Kidney epithelial cell (primary cell): ENCODE measurements around the gene FADS2. TPM values are rescaled to one million over a fixed set of nuclear protein-coding genes. Genes with fewer than 3 reads are reported as not detected.

Source experiments
- DNase-seq: peaks from one replicate; pipeline ENCODE4 v3.0.0-alpha.2; 2010; ENCODE audit warnings: low read depth
- H3K27me3 ChIP-seq: 2 replicates; pipeline ENCODE4 v1.6.0; 2011; ENCODE audit warnings: low read length; ENCODE audit not compliant: control insufficient read depth, insufficient read depth
- H3K36me3 ChIP-seq: 2 replicates; pipeline ENCODE4 v1.5.1; 2011; ENCODE audit warnings: low read length; ENCODE audit not compliant: control insufficient read depth, insufficient read depth
- H3K4me3 ChIP-seq: 2 replicates; pipeline ENCODE4 v1.5.1; 2011; ENCODE audit warnings: low read depth, mild to moderate bottlenecking, control low read depth, low read length
- CTCF ChIP-seq: IDR thresholded peaks from 2 replicates; pipeline ENCODE4 v1.5.1; 2011; ENCODE audit warnings: mild to moderate bottlenecking, moderate library complexity, low read length, control low read depth, inconsistent platforms; ENCODE audit not compliant: insufficient read depth, poor library complexity, severe bottlenecking
- total RNA-seq: library from RNA; depleted of rRNA; stranded (reverse); fragments of >200 nt; gene quantifications from 2 replicates; pipeline ENCODE4 v1.2.3, GENCODE V29; 2015

FADS2 gene
- total RNA-seq = 222 and 235 TPM in 2 replicates

GRCh38 chr11:61827571-61828378 is at the start of gene FADS2:
Gene FADS2, plus strand, starts transcription at chr11:61828300. Its CDS starts 91 bp downstream, at chr11:61828391.
- DNase-seq = peak; percentile 81
- Histone ChIP-seq H3K27me3 (no peaks in the 10 kb centered on the region), H3K36me3 (no peaks in the 10 kb centered on the region), H3K4me3 (peak within 1 kb of the TSS; percentile 84)
- TF ChIP-seq CTCF = no peak

DNA sequence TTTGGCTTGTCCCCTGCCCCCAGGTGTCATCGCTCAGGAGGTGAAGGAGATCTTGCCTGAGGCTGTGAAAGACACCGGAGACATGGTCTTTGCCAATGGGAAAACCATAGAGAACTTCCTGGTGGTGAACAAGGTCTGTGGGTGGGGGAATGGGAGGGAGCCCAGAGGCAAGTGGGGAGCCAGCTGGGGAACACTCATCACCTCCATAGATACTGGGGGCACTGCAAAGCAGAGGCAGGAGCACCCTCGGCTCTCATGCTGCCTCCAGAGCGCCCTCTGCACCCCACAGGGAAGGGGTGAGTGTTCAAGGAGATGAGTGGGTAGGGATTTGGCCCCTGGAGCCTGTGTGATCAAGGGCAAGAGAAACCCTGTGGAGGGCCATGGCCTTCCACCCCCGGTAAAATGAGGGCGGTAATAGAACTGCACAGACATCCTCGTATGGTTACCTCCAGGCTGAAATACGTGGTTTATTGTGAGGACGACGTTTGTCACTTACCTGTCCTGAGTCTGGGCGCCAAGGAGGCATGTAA is 49.7 kb upstream of the FADS2 start:
- TF ChIP-seq CTCF = no peak
- DNase-seq = no peak
- no peak overlapping the region for H3K4me3 ChIP-seq

GRCh38 chr11:61778920-61779650 is 49.0 kb upstream of the FADS2 start:
- Histone ChIP-seq H3K27me3 (no peaks in the 10 kb centered on the region), H3K36me3 (no peaks in the 10 kb centered on the region), H3K4me3 (no peak overlapping the region)
- DNase-seq = no peak
- TF ChIP-seq CTCF = no peak

More for the DNA sequence above, 49.7 kb upstream of the FADS2 start:
- Histone ChIP-seq H3K36me3 (no peaks in the 10 kb centered on the region), H3K27me3 (no peaks in the 10 kb centered on the region)

- DNase-seq = no peak
- H3K4me3 ChIP-seq = no peak overlapping the region
- TF ChIP-seq CTCF = no peak
- H3K36me3 ChIP-seq = peaks cover 1% of the 10 kb centered on the region
- H3K27me3 ChIP-seq = no peaks in the 10 kb centered on the region
These were observed 48.2 kb upstream of the FADS2 start for GRCh38 chr11:61779666-61780525.

- TF ChIP-seq CTCF = no peak
- H3K4me3 ChIP-seq = no peak overlapping the region
- no peak for DNase-seq
- peaks cover 1% of the 10 kb centered on the region for H3K36me3 ChIP-seq
- no peaks in the 10 kb centered on the region for H3K27me3 ChIP-seq
These were observed 47.4 kb upstream of the FADS2 start for GRCh38 chr11:61780581-61781162.
